Measurements from ENCODE around the gene KCNT2. TPM values are rescaled to one million over a fixed set of nuclear protein-coding genes. Genes with fewer than 3 reads are reported as not detected.

The KCNT2 gene
- total RNA-seq, 1 donor from 2014 or later: 0.62 TPM

- DNase-seq (ENCODE audit: low read depth): no peak
Measured at GRCh38 chr1:196450143-196451095, 157.8 kb downstream of the KCNT2 start.

GRCh38 chr1:196449460-196449859 is 158.8 kb downstream of the KCNT2 start:
- no peak for DNase-seq (ENCODE audit: low read depth)

- DNase-seq (ENCODE audit: low read depth): no peak
Measured at GRCh38 chr1:196445775-196446174, 162.5 kb downstream of the KCNT2 start.

GRCh38 chr1:196444634-196445033 is 163.6 kb downstream of the KCNT2 start:
- DNase-seq (ENCODE audit: low read depth): no peak

GRCh38 chr1:196442366-196442765 is 165.9 kb downstream of the KCNT2 start:
- peak; percentile 10 for DNase-seq (ENCODE audit: low read depth)

GRCh38 chr1:196440711-196441110 is 167.5 kb downstream of the KCNT2 start:
- no peak for DNase-seq (ENCODE audit: low read depth)

GRCh38 chr1:196438329-196438728 is 169.9 kb downstream of the KCNT2 start:
- DNase-seq (ENCODE audit: low read depth): no peak

GRCh38 chr1:196437671-196438070 is 170.6 kb downstream of the KCNT2 start:
- no peak for DNase-seq (ENCODE audit: low read depth)

- DNase-seq (ENCODE audit: low read depth): no peak
Measured at GRCh38 chr1:196433000-196433399, 175.2 kb downstream of the KCNT2 start.

GRCh38 chr1:196427976-196428734 is 180.1 kb downstream of the KCNT2 start:
- DNase-seq (ENCODE audit: low read depth): no peak

GRCh38 chr1:196425513-196425912 is 182.7 kb downstream of the KCNT2 start:
- no peak for DNase-seq (ENCODE audit: low read depth)

GRCh38 chr1:196423612-196424011 is 184.6 kb downstream of the KCNT2 start:
- no peak for DNase-seq (ENCODE audit: low read depth)

- DNase-seq (ENCODE audit: low read depth): no peak
Measured at GRCh38 chr1:196418772-196419171, 189.5 kb downstream of the KCNT2 start.

- DNase-seq (ENCODE audit: low read depth): no peak
Measured at GRCh38 chr1:196415978-196416377, 192.3 kb downstream of the KCNT2 start.

- no peak for DNase-seq (ENCODE audit: low read depth)
Measured at GRCh38 chr1:196412326-196412725, 195.9 kb downstream of the KCNT2 start.

GRCh38 chr1:196410768-196411167 is 197.5 kb downstream of the KCNT2 start:
- DNase-seq (ENCODE audit: low read depth): no peak

GRCh38 chr1:196409586-196409985 is 198.7 kb downstream of the KCNT2 start:
- no peak for DNase-seq (ENCODE audit: low read depth)

GRCh38 chr1:196407358-196408051 is 200.7 kb downstream of the KCNT2 start:
- no peak for DNase-seq (ENCODE audit: low read depth)

- no peak for DNase-seq (ENCODE audit: low read depth)
Measured at GRCh38 chr1:196405839-196406238, 202.4 kb downstream of the KCNT2 start.

- no peak for DNase-seq (ENCODE audit: low read depth)
Measured at GRCh38 chr1:196403803-196404690, 204.2 kb downstream of the KCNT2 start.

- DNase-seq (ENCODE audit: low read depth): no peak
Measured at GRCh38 chr1:196401891-196402290, 206.3 kb downstream of the KCNT2 start.

Measured in myocyte (in vitro differentiated cells).